ENCODE measurements around the gene IL12RB1. TPM values are rescaled to one million over a fixed set of nuclear protein-coding genes. Genes with fewer than 3 reads are reported as not detected.

The IL12RB1 gene
- total RNA-seq, 1 donor from 2014 or later, result not detected

- DNase-seq (ENCODE audit: low read depth), result no peak
- no peak overlapping the region for H3K4me3 ChIP-seq (ENCODE audit: low read depth, low read length)
- TF ChIP-seq CTCF (conservative IDR thresholded peaks at IDR 0.05; ENCODE audit: low read depth, low read length), result no peak
These were observed 77.2 kb downstream of the IL12RB1 start for GRCh38 chr19:18009412-18010066.

Other genes starting within 250 kb of the IL12RB1 start
- 5.3 and 8.0 TPM in 2 replicates for gene JAK3, start 239.0 kb downstream of the IL12RB1 start, total RNA-seq
- 1,780 and 2,411 TPM in 2 replicates for gene RPL18A, start 227.0 kb downstream of the IL12RB1 start, total RNA-seq
- gene SLC5A5, start 215.0 kb downstream of the IL12RB1 start, total RNA-seq, result not detected in 2 replicates
- 68.4 and 115 TPM in 2 replicates for gene CCDC124, start 153.9 kb downstream of the IL12RB1 start, total RNA-seq
- not detected in 2 replicates for gene KCNN1, start 119.8 kb downstream of the IL12RB1 start, total RNA-seq
- gene ARRDC2, start 78.8 kb downstream of the IL12RB1 start, total RNA-seq, result 9.9 and 13.4 TPM in 2 replicates
- 1.7 and 3.5 TPM in 2 replicates for gene MAST3, start 10.8 kb upstream of the IL12RB1 start, total RNA-seq
- gene PIK3R2, start 66.2 kb upstream of the IL12RB1 start, total RNA-seq, result 15.3 and 19.9 TPM in 2 replicates
- 10.1 and 11.3 TPM in 2 replicates for gene IFI30, start 86.9 kb upstream of the IL12RB1 start, total RNA-seq
- gene MPV17L2, start 106.3 kb upstream of the IL12RB1 start, total RNA-seq, result 50.1 and 70.9 TPM in 2 replicates
- gene RAB3A, start 117.1 kb upstream of the IL12RB1 start, total RNA-seq, result 0.17 and 0.43 TPM in 2 replicates
- 0.63 TPM in 1 of 2 replicates, not detected in the other for gene PDE4C, start 139.5 kb upstream of the IL12RB1 start, total RNA-seq
- 0.07 and 1.3 TPM in 2 replicates for gene IQCN, start 187.5 kb upstream of the IL12RB1 start, total RNA-seq
- gene JUND, start 194.7 kb upstream of the IL12RB1 start, total RNA-seq, result 266 and 341 TPM in 2 replicates
- 490 and 620 TPM in 2 replicates for gene LSM4, start 236.1 kb upstream of the IL12RB1 start, total RNA-seq

Data from epithelial cell of proximal tubule (primary cell).